H1 (cell line): ENCODE measurements around the gene RNF113B.

Source experiments
- EGR1 ChIP-seq: IDR thresholded peaks from 2 replicates; pipeline ENCODE4 v1.6.1; 2011; ENCODE audit warnings: low read depth, low read length, borderline replicate concordance
- NRF1 ChIP-seq: IDR thresholded peaks from 2 replicates; pipeline ENCODE4 v1.6.1; 2011; ENCODE audit warnings: mild to moderate bottlenecking, low read depth, low read length, improper control_type of control experiment
- POLR2A ChIP-seq, 2 experiments: IDR thresholded peaks; 1 replicate in 1 of 2; 2 replicates in 1 of 2; pipeline ENCODE4 v1.6.1; 2011; ENCODE audit warnings: low read depth in 2 of 2, low read length in 2 of 2, mild to moderate bottlenecking in 2 of 2; ENCODE audit errors: control extremely low read depth in 1 of 2
- POLR2AphosphoS5 ChIP-seq: IDR thresholded peaks from 2 replicates; pipeline ENCODE4 v1.6.1; 2011; ENCODE audit warnings: low read depth, low read length
- RFX5 ChIP-seq: IDR thresholded peaks from 2 replicates; pipeline ENCODE4 v1.6.1; 2011; ENCODE audit warnings: low read depth, low read length, improper control_type of control experiment, borderline replicate concordance
- SIN3A ChIP-seq, 2 experiments: IDR thresholded peaks in 1 of 2; conservative IDR thresholded peaks in 1 of 2; 2 replicates each; pipeline ENCODE4 v1.6.1; 2011 to 2012; ENCODE audit warnings: low read length in 2 of 2, improper control_type of control experiment in 1 of 2, low read depth in 1 of 2, mild to moderate bottlenecking in 1 of 2
- TF ChIP-seq, protein P1 (sequence below), 3 experiments: IDR thresholded peaks; 1 replicate in 2 of 3; 2 replicates in 1 of 3; pipeline versions ENCODE4 v1.5.1 to v1.6.1; 2011; ENCODE audit warnings: low read length in 3 of 3, mild to moderate bottlenecking in 3 of 3, inconsistent platforms in 2 of 3, low read depth in 1 of 3, moderate library complexity in 1 of 3; ENCODE audit not compliant: insufficient read depth in 1 of 3; ENCODE audit errors: control extremely low read depth in 1 of 3

DNA sequence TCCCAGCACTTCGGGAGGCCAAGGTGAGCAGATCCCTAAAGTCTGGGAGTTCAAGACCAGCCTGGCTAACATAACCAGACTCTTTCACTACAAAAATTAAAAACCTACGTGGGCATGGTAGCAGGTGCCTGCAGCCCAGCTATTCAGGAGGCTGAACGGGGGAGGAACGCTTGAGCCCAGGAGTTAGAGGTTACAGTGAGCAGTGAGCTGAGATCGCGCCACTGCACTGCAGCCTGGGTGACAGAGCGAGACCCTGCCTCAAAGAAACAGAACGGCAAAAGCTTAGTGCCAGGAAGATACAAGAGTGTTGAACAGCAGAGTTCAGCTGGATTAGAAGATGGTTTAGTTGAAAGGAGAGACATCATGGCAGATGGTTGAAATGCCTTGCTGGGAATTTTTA is 24.1 kb upstream of the RNF113B start:
- TF ChIP-seq, protein P1, sequence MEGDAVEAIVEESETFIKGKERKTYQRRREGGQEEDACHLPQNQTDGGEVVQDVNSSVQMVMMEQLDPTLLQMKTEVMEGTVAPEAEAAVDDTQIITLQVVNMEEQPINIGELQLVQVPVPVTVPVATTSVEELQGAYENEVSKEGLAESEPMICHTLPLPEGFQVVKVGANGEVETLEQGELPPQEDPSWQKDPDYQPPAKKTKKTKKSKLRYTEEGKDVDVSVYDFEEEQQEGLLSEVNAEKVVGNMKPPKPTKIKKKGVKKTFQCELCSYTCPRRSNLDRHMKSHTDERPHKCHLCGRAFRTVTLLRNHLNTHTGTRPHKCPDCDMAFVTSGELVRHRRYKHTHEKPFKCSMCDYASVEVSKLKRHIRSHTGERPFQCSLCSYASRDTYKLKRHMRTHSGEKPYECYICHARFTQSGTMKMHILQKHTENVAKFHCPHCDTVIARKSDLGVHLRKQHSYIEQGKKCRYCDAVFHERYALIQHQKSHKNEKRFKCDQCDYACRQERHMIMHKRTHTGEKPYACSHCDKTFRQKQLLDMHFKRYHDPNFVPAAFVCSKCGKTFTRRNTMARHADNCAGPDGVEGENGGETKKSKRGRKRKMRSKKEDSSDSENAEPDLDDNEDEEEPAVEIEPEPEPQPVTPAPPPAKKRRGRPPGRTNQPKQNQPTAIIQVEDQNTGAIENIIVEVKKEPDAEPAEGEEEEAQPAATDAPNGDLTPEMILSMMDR (IDR thresholded peaks at IDR 0.05; ENCODE audit: control extremely low read depth in 1 of 3, insufficient read depth in 1 of 3, low read depth in 1 of 3, low read length in 3 of 3), result no peak
- TF ChIP-seq RFX5 (no peak), NRF1 (no peak), POLR2AphosphoS5 (no peak), POLR2A (IDR thresholded peaks at IDR 0.05; ENCODE audit: control extremely low read depth in 1 of 2, low read depth in 2 of 2, low read length in 2 of 2) (no peak), EGR1 (no peak), SIN3A (conservative IDR thresholded peaks at IDR 0.05 in 1 of 2, IDR thresholded peaks at IDR 0.05 in 1 of 2; ENCODE audit: low read depth in 1 of 2, low read length in 2 of 2) (no peak)
